Measurements from ENCODE around the gene TEKT3. TPM values are rescaled to one million over a fixed set of nuclear protein-coding genes. Genes with fewer than 3 reads are reported as not detected.
A peak's percentile ranks its signal among the peaks of the same experiment; 100 is the strongest.

The TEKT3 gene
- total and polyA plus RNA-seq, 8 donors = 0.65 to 2.7 (median 0.92) TPM; not detected in 5

DNA sequence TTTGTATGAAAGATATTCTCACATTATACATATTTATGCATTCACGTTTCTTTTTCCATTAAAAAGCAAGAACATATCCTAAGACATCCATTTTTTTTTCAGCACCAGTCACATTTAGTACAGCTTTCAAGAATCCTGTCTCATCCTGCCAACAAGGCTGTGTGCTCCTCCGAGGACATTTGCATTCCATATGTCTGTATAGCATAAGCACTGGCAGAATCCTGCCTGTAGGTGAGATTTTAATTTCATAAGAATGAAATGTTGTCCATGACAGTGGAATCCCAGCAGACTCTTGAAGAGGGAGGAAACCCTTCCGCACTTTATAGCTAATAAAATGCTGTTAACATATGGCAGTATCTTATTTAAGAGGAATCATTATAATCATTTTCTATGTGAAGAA lies 73.4 kb downstream of the TEKT3 start:
- TF ChIP-seq, protein P1, sequence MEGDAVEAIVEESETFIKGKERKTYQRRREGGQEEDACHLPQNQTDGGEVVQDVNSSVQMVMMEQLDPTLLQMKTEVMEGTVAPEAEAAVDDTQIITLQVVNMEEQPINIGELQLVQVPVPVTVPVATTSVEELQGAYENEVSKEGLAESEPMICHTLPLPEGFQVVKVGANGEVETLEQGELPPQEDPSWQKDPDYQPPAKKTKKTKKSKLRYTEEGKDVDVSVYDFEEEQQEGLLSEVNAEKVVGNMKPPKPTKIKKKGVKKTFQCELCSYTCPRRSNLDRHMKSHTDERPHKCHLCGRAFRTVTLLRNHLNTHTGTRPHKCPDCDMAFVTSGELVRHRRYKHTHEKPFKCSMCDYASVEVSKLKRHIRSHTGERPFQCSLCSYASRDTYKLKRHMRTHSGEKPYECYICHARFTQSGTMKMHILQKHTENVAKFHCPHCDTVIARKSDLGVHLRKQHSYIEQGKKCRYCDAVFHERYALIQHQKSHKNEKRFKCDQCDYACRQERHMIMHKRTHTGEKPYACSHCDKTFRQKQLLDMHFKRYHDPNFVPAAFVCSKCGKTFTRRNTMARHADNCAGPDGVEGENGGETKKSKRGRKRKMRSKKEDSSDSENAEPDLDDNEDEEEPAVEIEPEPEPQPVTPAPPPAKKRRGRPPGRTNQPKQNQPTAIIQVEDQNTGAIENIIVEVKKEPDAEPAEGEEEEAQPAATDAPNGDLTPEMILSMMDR (IDR thresholded peaks at IDR 0.05) = no peak
- Histone ChIP-seq H3K36me3 (no peaks in the 10 kb centered on the region), H3K27ac (no peak overlapping the region), H3K9me3 (no peaks in the 10 kb centered on the region), H3K27me3 (peaks cover 0 to 20% (median 4%) of the 10 kb centered on the region in 3 donors), H3K4me1 (peaks cover 22 to 38% (median 31%) of the 10 kb centered on the region in 4 donors), H3K4me3 (no peak overlapping the region)
- no peak for DNase-seq
- WGBS, 5 donors = 75 to 83% (median 82%) methylated on average over 3 of the region's 3 CpGs
- intact Hi-C loops (cut with DNase I; ENCODE audit: low total_unique reads) = no loop called here

DNA sequence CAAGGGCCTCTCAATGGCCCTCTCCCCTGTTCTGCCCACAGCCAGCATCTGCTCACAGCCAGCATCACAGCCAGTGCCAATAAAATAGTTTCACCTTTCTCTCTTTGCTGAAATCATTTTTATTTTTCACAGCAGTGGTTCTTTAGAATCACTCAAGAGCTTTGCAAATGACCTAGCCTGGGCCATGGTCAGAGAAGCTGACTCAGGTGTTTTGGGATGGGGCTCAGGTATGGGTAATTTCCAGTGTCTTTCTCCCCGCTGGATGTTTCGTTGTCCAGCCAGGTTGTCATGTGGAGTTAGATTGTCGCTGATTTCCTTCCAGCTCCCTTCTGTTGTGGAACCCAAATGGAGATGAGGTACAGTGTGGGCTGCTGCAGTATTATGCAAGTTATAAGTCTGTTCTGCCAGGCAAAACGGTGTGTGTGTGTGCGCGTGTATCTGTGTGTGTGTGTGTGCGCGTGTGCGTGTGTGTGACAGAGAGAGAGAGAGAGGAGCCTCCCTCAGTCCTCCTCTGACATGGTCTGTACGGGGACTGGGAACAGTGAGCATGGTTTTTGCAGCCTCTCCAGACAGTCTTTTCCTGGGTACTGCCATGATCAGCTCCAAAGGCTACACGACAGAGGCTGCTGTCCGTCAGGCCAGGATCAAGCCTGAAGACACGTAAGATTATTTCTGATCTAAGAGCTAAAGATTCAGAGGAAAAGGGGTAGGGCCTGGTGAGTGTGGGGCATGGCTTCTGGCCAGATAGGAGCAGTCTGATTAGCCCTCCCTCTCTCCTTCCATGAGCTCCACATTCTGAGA lies 74.9 kb downstream of the TEKT3 start:
- DNase-seq = no peak

DNA sequence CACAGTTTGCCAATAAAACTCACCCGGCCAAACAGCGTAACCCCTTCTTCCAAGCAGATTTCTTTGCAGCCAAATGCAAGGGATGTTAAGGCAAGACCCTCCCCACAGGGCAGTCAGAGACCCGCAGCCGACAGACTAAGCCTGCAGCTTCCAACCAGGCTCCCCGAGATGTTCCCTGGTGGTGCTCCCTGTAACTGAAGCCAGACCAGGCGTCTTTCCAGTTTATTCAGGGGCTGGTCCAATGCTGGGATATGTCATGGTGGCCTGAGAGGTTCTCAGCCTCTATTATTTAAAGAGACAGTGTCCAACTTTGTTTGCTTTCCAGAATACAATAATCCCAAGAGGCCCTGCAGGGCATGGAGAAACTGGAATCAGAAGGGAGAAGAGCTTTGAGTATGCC lies 76.3 kb downstream of the TEKT3 start, which contains the start of gene PMP22:
PMP22 (minus strand) TSS at position 196 of the 400 bp plus-strand sequence. CDS start 4,599 bp downstream, outside the sequence.
- WGBS, 5 donors = 49 to 64% (median 63%) methylated on average over 5 to 6 of the region's 6 CpGs
- peak in 1 of 2 donors; percentile 75 for DNase-seq
- H3K4me3 ChIP-seq = peak within 1 kb of the TSS; percentile 30 to 60 (median 48)
- intact Hi-C loops (cut with DNase I; ENCODE audit: low total_unique reads) = no loop called here
- H3K9me3 ChIP-seq = no peaks in the 10 kb centered on the region
- peak within 1 kb of the TSS; percentile 2 to 99 (median 96) for H3K27ac ChIP-seq
- peaks cover 22 to 56% (median 53%) of the 10 kb centered on the region in 4 donors for H3K4me1 ChIP-seq
- TF ChIP-seq EP300 (IDR thresholded peaks at IDR 0.05) (no peak), POLR2A (IDR thresholded peaks at IDR 0.05) (no peak), POLR2AphosphoS5 (IDR thresholded peaks at IDR 0.05) (peak in 2 of 3 donors; percentile 10 to 32)
- TF ChIP-seq, protein P1 (IDR thresholded peaks at IDR 0.05) = peak in 1 of 7 experiments; percentile 7
- peaks cover 0 to 45% (median 25%) of the 10 kb centered on the region in 3 donors for H3K27me3 ChIP-seq
- H3K36me3 ChIP-seq = no peaks in the 10 kb centered on the region

More for the DNA sequence above, 74.9 kb downstream of the TEKT3 start:
- 89 to 94% (median 92%) methylated on average over 13 of the region's 13 CpGs for WGBS, 5 donors
- H3K36me3 ChIP-seq = no peaks in the 10 kb centered on the region
- peaks cover 0 to 35% (median 19%) of the 10 kb centered on the region in 3 donors for H3K27me3 ChIP-seq
- H3K4me3 ChIP-seq = no peak overlapping the region
- TF ChIP-seq POLR2A (IDR thresholded peaks at IDR 0.05) = no peak
- no peak for TF ChIP-seq EP300 (IDR thresholded peaks at IDR 0.05)
- no peak for TF ChIP-seq POLR2AphosphoS5 (IDR thresholded peaks at IDR 0.05)
- TF ChIP-seq, protein P1 (IDR thresholded peaks at IDR 0.05) = no peak
- H3K4me1 ChIP-seq = peaks cover 22 to 47% (median 44%) of the 10 kb centered on the region in 4 donors
- no peak overlapping the region for H3K27ac ChIP-seq
- H3K9me3 ChIP-seq = no peaks in the 10 kb centered on the region
- intact Hi-C loops (cut with DNase I; ENCODE audit: low total_unique reads) = no loop called here

DNA sequence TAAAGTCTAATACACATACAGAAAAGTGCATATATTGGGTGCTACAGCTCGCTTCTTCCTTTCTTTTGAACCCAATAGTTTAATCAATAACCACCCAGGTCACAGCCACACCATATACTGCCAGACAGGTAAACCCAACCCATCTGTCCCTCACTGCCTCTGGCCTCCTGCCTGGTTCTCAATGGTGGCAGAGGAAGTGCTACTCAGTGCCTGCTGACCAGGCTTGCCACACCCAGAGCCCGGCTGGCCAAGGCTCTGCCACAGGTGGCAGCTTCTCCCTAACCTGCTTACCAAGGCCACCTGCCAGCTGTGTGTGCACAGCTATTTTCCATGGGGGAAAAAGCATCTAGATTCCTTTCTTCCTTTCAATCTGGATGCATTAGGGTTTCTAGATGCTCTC lies 76.9 kb downstream of the TEKT3 start:
- TF ChIP-seq EP300 (IDR thresholded peaks at IDR 0.05) (no peak), POLR2AphosphoS5 (IDR thresholded peaks at IDR 0.05) (peak in 2 of 3 donors; percentile 50 to 57)
- H3K4me3 ChIP-seq = peak overlapping the region; percentile 30 to 60 (median 48)
- intact Hi-C loops (cut with DNase I; ENCODE audit: low total_unique reads) = no loop called here
- 16 to 47% (median 22%) methylated on average over 2 of the region's 2 CpGs for WGBS, 5 donors
- peaks cover 0 to 45% (median 25%) of the 10 kb centered on the region in 3 donors for H3K27me3 ChIP-seq
- peak; percentile 37 to 88 for DNase-seq
- peaks cover 22 to 60% (median 58%) of the 10 kb centered on the region in 4 donors for H3K4me1 ChIP-seq
- H3K27ac ChIP-seq = peak overlapping the region in 4 of 5 donors; percentile 93 to 99 (median 96)
- H3K9me3 ChIP-seq = no peaks in the 10 kb centered on the region
- no peaks in the 10 kb centered on the region for H3K36me3 ChIP-seq
